Transverse colon (tissue), 4 donors: ENCODE data around the gene ZNF689. TPM values are rescaled to one million over a fixed set of nuclear protein-coding genes. Genes with fewer than 3 reads are reported as not detected.

ENCODE experiments used
- DNase-seq: peaks from one replicate; pipeline ENCODE4 v3.0.0-alpha.2; 2019
- H3K27ac ChIP-seq, 4 donors: fragments of 200-600 bp; sonication (generic); 2 replicates each; pipeline ENCODE4 v1.5.1; 2016 to 2018; ENCODE audit warnings: inconsistent platforms in 4 of 4
- H3K27me3 ChIP-seq: fragments of 200-600 bp; sonication (generic); 2 replicates; pipeline ENCODE4 v1.5.1; 2017; ENCODE audit warnings: inconsistent platforms
- H3K36me3 ChIP-seq, 4 donors: fragments of 200-600 bp; sonication (generic); 2 replicates each; pipeline ENCODE4 v1.5.1; 2017 to 2019; ENCODE audit warnings: inconsistent platforms in 4 of 4
- H3K4me1 ChIP-seq, 4 donors: fragments of 200-600 bp; sonication (generic); 2 replicates each; pipeline ENCODE4 v1.5.1; 2017 to 2020; ENCODE audit warnings: inconsistent platforms in 4 of 4
- H3K4me3 ChIP-seq, 4 donors: fragments of 200-600 bp; sonication (generic); 1 replicate in 1 of 4; 2 replicates in 3 of 4; pipeline versions ENCODE4 v1.5.1 to v1.6.1; 2017 to 2019; ENCODE audit warnings: inconsistent platforms in 4 of 4
- H3K9me3 ChIP-seq, 2 donors: fragments of 200-600 bp; sonication (generic); 2 replicates each; pipeline ENCODE4 v1.5.1; 2017 to 2019; ENCODE audit warnings: inconsistent platforms in 2 of 2
- CTCF ChIP-seq, 5 experiments: fragments of 200-600 bp in 3 of 5; fragments of 450-650 bp in 2 of 5; sonication (generic) in 3 of 5; IDR thresholded peaks; 1 replicate in 2 of 5; 2 replicates in 3 of 5; pipeline ENCODE4 v1.5.1; 2016 to 2017; ENCODE audit warnings: antibody characterized with exemption in 5 of 5, inconsistent platforms in 3 of 5, mild to moderate bottlenecking in 2 of 5, moderate library complexity in 1 of 5
- EP300 ChIP-seq: sonication (generic); formaldehyde crosslinking; IDR thresholded peaks from one replicate; pipeline ENCODE4 v1.6.1; 2017; ENCODE audit warnings: antibody characterized with exemption, low read depth
- POLR2A ChIP-seq: fragments of 450-650 bp; IDR thresholded peaks from one replicate; pipeline ENCODE4 v1.6.1; 2016; ENCODE audit warnings: antibody characterized with exemption, mild to moderate bottlenecking, moderate library complexity
- POLR2AphosphoS5 ChIP-seq, 3 donors: sonication (generic); formaldehyde crosslinking; IDR thresholded peaks; one replicate each; pipeline ENCODE4 v1.6.1; 2016; ENCODE audit warnings: antibody characterized with exemption in 3 of 3
- WGBS, 2 donors: methylation state at CpG; one replicate each; pipeline ENCODE4 v1.1.5; 2018; ENCODE audit warnings: low coverage in 1 of 2; 5-methylcytosine and 5-hydroxymethylcytosine counted together
- in situ Hi-C, 4 donors: fragments of 200-750 bp; cut with MboI; loops; one replicate each; pipeline versions ENCODE4 v1.15.0 to v1.15.1; 2017; ENCODE audit warnings: low sequenced_read_pairs in 3 of 4, low pct_ligation_motif_present in 1 of 4, low pct_unique_long_range_greater_than_20kb in 1 of 4
- intact Hi-C: fragments of 100-400 bp; cut with DNase I; formaldehyde crosslinking; loops from one replicate; pipeline ENCODE4 v1.15.1; 2023; ENCODE audit warnings: low total_unique reads
- total RNA-seq, 4 donors: library from RNA; depleted of rRNA; stranded (reverse); fragments of >200 nt; gene quantifications; one replicate each; pipeline ENCODE4 v1.1.0, GENCODE V29; 2016

ZNF689 gene
- total RNA-seq, 4 donors from 2014 or later: 3.4 to 77.1 (median 8.1) TPM

DNA sequence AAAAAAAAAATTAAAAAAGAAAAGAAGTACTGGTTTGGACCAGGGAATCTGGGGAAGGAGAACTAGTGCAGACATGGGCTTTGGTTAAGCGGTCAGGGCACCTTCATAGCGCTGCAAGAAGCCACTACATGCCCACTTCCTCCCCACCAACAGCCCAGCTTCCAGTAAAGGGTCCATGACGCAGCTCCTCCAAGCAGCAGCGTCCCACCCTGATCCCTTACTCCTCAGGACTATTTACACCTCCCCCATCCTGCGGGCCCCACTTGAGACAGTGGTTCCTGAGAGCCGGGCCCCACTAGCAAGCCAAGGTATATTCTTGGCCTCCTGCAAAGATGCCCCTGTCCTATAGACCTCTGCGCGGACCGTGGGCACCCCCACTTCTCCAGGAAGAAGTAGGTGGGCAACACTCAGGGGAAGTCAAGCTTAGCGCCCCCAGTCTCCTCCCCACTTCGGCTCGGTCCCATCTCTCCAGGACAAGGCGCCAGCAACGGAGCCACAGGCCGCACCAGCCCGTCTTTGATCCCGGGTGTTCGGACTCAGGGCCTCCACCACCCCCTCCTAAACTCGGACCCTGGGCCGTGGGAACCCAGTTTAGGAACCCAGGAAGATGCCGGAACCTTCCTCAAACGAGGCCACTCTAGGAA, 39.7 kb upstream of the ZNF689 start:
- H3K27ac ChIP-seq: peak overlapping the region; percentile 97 to 100 (median 98)

DNA sequence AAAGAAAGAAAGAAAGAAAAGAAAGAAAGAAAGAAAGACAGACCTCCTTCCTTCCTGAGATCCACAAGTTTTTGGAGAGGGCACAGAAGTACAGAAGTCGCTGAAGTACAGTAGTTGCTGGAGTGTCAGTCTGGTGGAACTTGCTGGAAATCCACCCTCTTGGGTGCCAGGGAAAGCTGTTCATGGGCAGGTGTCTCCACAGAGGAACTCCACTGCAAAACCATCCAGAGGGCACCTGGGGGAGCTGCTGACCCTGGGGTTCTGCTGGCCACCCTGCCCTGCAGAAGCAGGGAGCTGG, 37.0 kb upstream of the ZNF689 start:
- H3K4me1 ChIP-seq: peaks cover 4 to 16% (median 13%) of the 10 kb centered on the region in 4 donors
- H3K27me3 ChIP-seq: no peaks in the 10 kb centered on the region
- no peaks in the 10 kb centered on the region for H3K36me3 ChIP-seq
- H3K27ac ChIP-seq: no peak overlapping the region
- DNase-seq: no peak
- H3K4me3 ChIP-seq: no peak overlapping the region
- no peaks in the 10 kb centered on the region for H3K9me3 ChIP-seq
- TF ChIP-seq EP300 (no peak), POLR2AphosphoS5 (IDR thresholded peaks at IDR 0.05) (no peak), CTCF (IDR thresholded peaks at IDR 0.05) (no peak), POLR2A (no peak)
- intact Hi-C loops: no loop called here
- in situ Hi-C loops: loop anchor here in 1 of 4 donors (10.0 to 25.0 kb wide), 2 partner anchors 48 to 560 kb away; partner anchors contain the start of genes PPP4C, SRCAP, TBX6 and YPEL3
- 80% methylated on average over 1 of the region's 1 CpG; no CpG with 5 or more reads in 1 of the 2 donors for WGBS, 2 donors

More for the DNA sequence above, 39.7 kb upstream of the ZNF689 start:
- peaks cover 4 to 22% (median 17%) of the 10 kb centered on the region in 4 donors for H3K4me1 ChIP-seq
- in situ Hi-C loops: loop anchor here in 1 of 4 donors (10.0 to 25.0 kb wide), 2 partner anchors 45 to 563 kb away; partner anchors contain the start of genes PPP4C, SRCAP, TBX6 and YPEL3
- H3K9me3 ChIP-seq: no peaks in the 10 kb centered on the region
- intact Hi-C loops: no loop called here
- peak overlapping the region; percentile 19 to 97 (median 80) for H3K4me3 ChIP-seq
- DNase-seq: no peak
- peaks cover 0 to 20% (median 1%) of the 10 kb centered on the region in 4 donors for H3K36me3 ChIP-seq
- TF ChIP-seq EP300 (no peak), POLR2A (no peak), CTCF (IDR thresholded peaks at IDR 0.05) (no peak), POLR2AphosphoS5 (IDR thresholded peaks at IDR 0.05) (no peak)
- H3K27me3 ChIP-seq: no peaks in the 10 kb centered on the region
- WGBS, 2 donors: 52 to 68% methylated on average over 3 to 22 of the region's 22 CpGs

GRCh38 chr16:30645727-30646126, 35.5 kb upstream of the ZNF689 start:
- H3K9me3 ChIP-seq: no peaks in the 10 kb centered on the region
- no peak overlapping the region for H3K27ac ChIP-seq
- no peaks in the 10 kb centered on the region for H3K36me3 ChIP-seq
- in situ Hi-C loops: loop anchor here in 1 of 4 donors (10.0 to 25.0 kb wide), 2 partner anchors 49 to 558 kb away; partner anchors contain the start of genes PPP4C, SRCAP, TBX6 and YPEL3
- DNase-seq: no peak
- H3K4me1 ChIP-seq: peaks cover 4 to 8% (median 6%) of the 10 kb centered on the region in 4 donors
- H3K27me3 ChIP-seq: no peaks in the 10 kb centered on the region
- no peak for TF ChIP-seq POLR2AphosphoS5 (IDR thresholded peaks at IDR 0.05)
- TF ChIP-seq CTCF (IDR thresholded peaks at IDR 0.05): no peak
- no peak for TF ChIP-seq POLR2A
- TF ChIP-seq EP300: no peak
- H3K4me3 ChIP-seq: no peak overlapping the region
- intact Hi-C loops: no loop called here
- 56 to 64% methylated on average over 6 of the region's 6 CpGs for WGBS, 2 donors

GRCh38 chr16:30644334-30644830, 34.2 kb upstream of the ZNF689 start:
- 11 to 78% methylated on average over 1 to 4 of the region's 4 CpGs for WGBS, 2 donors
- in situ Hi-C loops: loop anchor here in 1 of 4 donors (10.0 to 25.0 kb wide), 2 partner anchors 50 to 557 kb away; partner anchors contain the start of genes PPP4C, SRCAP, TBX6 and YPEL3
- Histone ChIP-seq H3K27ac (no peak overlapping the region), H3K4me1 (peaks cover 0 to under 1% (median 0%) of the 10 kb centered on the region in 4 donors), H3K4me3 (no peak overlapping the region), H3K9me3 (no peaks in the 10 kb centered on the region), H3K27me3 (no peaks in the 10 kb centered on the region), H3K36me3 (no peaks in the 10 kb centered on the region)
- intact Hi-C loops: no loop called here
- DNase-seq: no peak
- TF ChIP-seq CTCF (IDR thresholded peaks at IDR 0.05) (no peak), EP300 (no peak), POLR2A (no peak), POLR2AphosphoS5 (IDR thresholded peaks at IDR 0.05) (no peak)
